Hepatocyte (in vitro differentiated cells): Measurements from ENCODE around the gene KCTD11. TPM values are rescaled to one million over a fixed set of nuclear protein-coding genes. Genes with fewer than 3 reads are reported as not detected.
A peak's percentile ranks its signal among the peaks of the same experiment; 100 is the strongest.

ENCODE experiments used
- DNase-seq: peaks from one replicate; pipeline ENCODE4 v3.0.0-alpha.2; 2016; ENCODE audit warnings: low spot score
- H2AFZ ChIP-seq: fragments of 200-600 bp; sonication (generic); 2 replicates; pipeline ENCODE4 v1.6.0; 2016; ENCODE audit warnings: antibody characterized with exemption, mild to moderate bottlenecking
- H3K27ac ChIP-seq: fragments of 200-600 bp; sonication (generic); 2 replicates; pipeline ENCODE4 v1.5.1; 2016; ENCODE audit warnings: mild to moderate bottlenecking
- H3K27me3 ChIP-seq: fragments of 200-600 bp; sonication (generic); 2 replicates; pipeline ENCODE4 v1.6.1; 2016
- H3K36me3 ChIP-seq: fragments of 200-600 bp; sonication (generic); replicated peaks from 2 replicates; pipeline ENCODE4 v1.5.1; 2016; ENCODE audit warnings: low read depth; ENCODE audit not compliant: insufficient read depth
- H3K4me1 ChIP-seq: fragments of 200-600 bp; sonication (generic); 2 replicates; pipeline ENCODE4 v1.5.1; 2016; ENCODE audit warnings: mild to moderate bottlenecking, moderate library complexity; ENCODE audit not compliant: insufficient read depth
- H3K4me2 ChIP-seq: fragments of 200-600 bp; sonication (generic); 2 replicates; pipeline ENCODE4 v1.6.0; 2016
- H3K4me3 ChIP-seq: fragments of 200-600 bp; sonication (generic); 2 replicates; pipeline ENCODE4 v1.5.1; 2016; ENCODE audit warnings: mild to moderate bottlenecking
- H3K79me2 ChIP-seq: fragments of 200-600 bp; sonication (generic); 2 replicates; pipeline ENCODE4 v1.6.0; 2017; ENCODE audit warnings: mild to moderate bottlenecking
- H3K9me2 ChIP-seq: fragments of 200-600 bp; sonication (generic); replicated peaks from 2 replicates; pipeline ENCODE4 v1.6.0; 2017; ENCODE audit warnings: mild to moderate bottlenecking; ENCODE audit not compliant: insufficient read depth
- H3K9me3 ChIP-seq: fragments of 200-600 bp; sonication (generic); 2 replicates; pipeline ENCODE4 v1.5.1; 2016; ENCODE audit warnings: low read depth, mild to moderate bottlenecking
- H4K20me1 ChIP-seq: fragments of 200-600 bp; sonication (generic); 2 replicates; pipeline ENCODE4 v1.6.0; 2016; ENCODE audit warnings: mild to moderate bottlenecking; ENCODE audit not compliant: insufficient read depth, poor library complexity, severe bottlenecking
- CTCF ChIP-seq: fragments of 200-600 bp; sonication (generic); IDR thresholded peaks from 2 replicates; pipeline ENCODE4 v1.5.1; 2016; ENCODE audit warnings: antibody characterized with exemption, mild to moderate bottlenecking; ENCODE audit not compliant: poor library complexity
- EZH2 ChIP-seq: fragments of 200-600 bp; sonication (generic); IDR thresholded peaks from 2 replicates; pipeline ENCODE4 v1.6.1; 2016; ENCODE audit warnings: antibody characterized with exemption, mild to moderate bottlenecking, borderline replicate concordance
- EZH2phosphoT487 ChIP-seq: fragments of 200-600 bp; sonication (generic); IDR thresholded peaks from one replicate; pipeline ENCODE4 v1.6.1; 2018; ENCODE audit warnings: antibody characterized with exemption, mild to moderate bottlenecking, low read depth, moderate library complexity; ENCODE audit not compliant: unreplicated experiment, severe bottlenecking
- WGBS: methylation state at CpG from one replicate; pipeline ENCODE4 v1.1.6; 2016; ENCODE audit warnings: low lambda C conversion rate; ENCODE audit errors: missing lambda C conversion rate; 5-methylcytosine and 5-hydroxymethylcytosine counted together
- polyA plus RNA-seq: library from polyadenylated mRNA; unstranded; fragments of >200 nt; fragmentation: Nextera tagmentation; extraction: Ambion mirVana; gene quantifications from 2 replicates; pipeline ENCODE4 v1.2.1, GENCODE V29; 2016
- total RNA-seq: library from RNA; depleted of rRNA; stranded (reverse); fragments of >200 nt; gene quantifications from 2 replicates; pipeline ENCODE4 v1.2.3, GENCODE V29; 2014

KCTD11 gene
- total RNA-seq (9.2 and 12.4 TPM in 2 replicates), polyA plus RNA-seq (14.1 and 19.6 TPM in 2 replicates)

- Histone ChIP-seq H3K27me3 (no peaks in the 10 kb centered on the region), H3K9me3 (no peaks in the 10 kb centered on the region), H3K36me3 (no peaks in the 10 kb centered on the region), H3K4me1 (peaks cover 37% of the 10 kb centered on the region), H3K9me2 (no peaks in the 10 kb centered on the region), H3K4me3 (peak within 1 kb of the TSS; percentile 53), H3K79me2 (peaks cover 21% of the 10 kb centered on the region), H2AFZ (peak within 1 kb of the TSS; percentile 95), H4K20me1 (peaks cover 5% of the 10 kb centered on the region), H3K27ac (peak within 1 kb of the TSS; percentile 100), H3K4me2 (peak within 1 kb of the TSS; percentile 94)
- 1% methylated on average over 64 of the region's 91 CpGs for WGBS
- TF ChIP-seq CTCF (no peak), EZH2phosphoT487 (no peak), EZH2 (no peak)
- peak; percentile 95 for DNase-seq
Measured at GRCh38 chr17:7351665-7352502, at the start of gene KCTD11. TSS of gene KCTD11 (plus strand) at chr17:7352162.

GRCh38 chr17:7304179-7304578 lies 47.8 kb upstream of the KCTD11 start:
- no peaks in the 10 kb centered on the region for H3K36me3 ChIP-seq
- no peak overlapping the region for H3K4me3 ChIP-seq
- H3K79me2 ChIP-seq, result peaks cover 13% of the 10 kb centered on the region
- H3K9me3 ChIP-seq, result no peaks in the 10 kb centered on the region
- H3K4me1 ChIP-seq, result peaks cover 5% of the 10 kb centered on the region
- H3K27ac ChIP-seq, result no peak overlapping the region
- H3K4me2 ChIP-seq, result no peak overlapping the region
- no peak for DNase-seq
- WGBS, result 94% methylated on average over 7 of the region's 7 CpGs
- H3K27me3 ChIP-seq, result no peaks in the 10 kb centered on the region
- H4K20me1 ChIP-seq, result peaks cover 10% of the 10 kb centered on the region
- H2AFZ ChIP-seq, result no peak overlapping the region
- no peaks in the 10 kb centered on the region for H3K9me2 ChIP-seq
- no peak for TF ChIP-seq EZH2phosphoT487

GRCh38 chr17:7306911-7307685 lies 44.9 kb upstream of the KCTD11 start, which contains the start of gene EIF5A:
TSS of gene EIF5A (plus strand) at chr17:7307628. CDS start at chr17:7309636, 2,008 bp downstream.
- under 1% methylated on average over 42 of the region's 64 CpGs for WGBS

More at GRCh38 chr17:7306911-7307685, 44.9 kb upstream of the KCTD11 start, which contains the start of gene EIF5A:
- Histone ChIP-seq H3K4me3 (peak within 1 kb of the TSS; percentile 24), H3K36me3 (peaks cover 8% of the 10 kb centered on the region), H3K79me2 (peaks cover 40% of the 10 kb centered on the region), H3K9me2 (no peaks in the 10 kb centered on the region), H3K27ac (peak within 1 kb of the TSS; percentile 93), H3K9me3 (no peaks in the 10 kb centered on the region), H2AFZ (peak within 1 kb of the TSS; percentile 45), H3K27me3 (no peaks in the 10 kb centered on the region), H4K20me1 (peaks cover 33% of the 10 kb centered on the region), H3K4me2 (peak within 1 kb of the TSS; percentile 98), H3K4me1 (peaks cover 13% of the 10 kb centered on the region)
- peak; percentile 100 for DNase-seq
- TF ChIP-seq EZH2 (no peak), CTCF (no peak), EZH2phosphoT487 (no peak)
